AML-193 (cell line): ENCODE results near the gene PARP3.

ENCODE experiments used
- DNase-seq, 2 experiments: peaks; one replicate each; lab custom pipeline; 2025; lab: John Stamatoyannopoulos, UW

The PARP3 gene

GRCh38 chr3:51934139-51934850, 7.9 kb upstream of the PARP3 start:
- DNase-seq, result no peak

- DNase-seq, result no peak
Measured at GRCh38 chr3:51934991-51935885, 6.9 kb upstream of the PARP3 start.

GRCh38 chr3:51935886-51936755, 6.0 kb upstream of the PARP3 start:
- DNase-seq, result no peak

- DNase-seq, result no peak
Measured at GRCh38 chr3:51937014-51937413, 5.1 kb upstream of the PARP3 start.

- DNase-seq, result no peak
Measured at GRCh38 chr3:51937611-51938450, 4.3 kb upstream of the PARP3 start.

GRCh38 chr3:51938780-51939425, 3.3 kb upstream of the PARP3 start:
- no peak for DNase-seq

- DNase-seq, result no peak
Measured at GRCh38 chr3:51940648-51941462, 1.3 kb upstream of the PARP3 start.

GRCh38 chr3:51941463-51941797, 733 bp upstream of the PARP3 start:
- DNase-seq, result no peak

- DNase-seq, result peak; percentile 31 to 37
Measured at GRCh38 chr3:51942603-51943450, 664 bp downstream of the PARP3 start.

- no peak for DNase-seq
Measured at GRCh38 chr3:51943451-51944391, 1.6 kb downstream of the PARP3 start.

- no peak for DNase-seq
Measured at GRCh38 chr3:51944451-51945021, 2.4 kb downstream of the PARP3 start.

GRCh38 chr3:51945031-51945840, 3.1 kb downstream of the PARP3 start:
- no peak for DNase-seq

- DNase-seq, result no peak
Measured at GRCh38 chr3:51945926-51946705, 4.0 kb downstream of the PARP3 start.

GRCh38 chr3:51946796-51947195, 4.6 kb downstream of the PARP3 start:
- DNase-seq, result no peak

- DNase-seq, result no peak
Measured at GRCh38 chr3:51947215-51947900, 5.2 kb downstream of the PARP3 start.
